H9 (cell line): Measurements from ENCODE around the gene STK32B. TPM values are rescaled to one million over a fixed set of nuclear protein-coding genes. Genes with fewer than 3 reads are reported as not detected.

Source experiments
- DNase-seq: peaks from one replicate; pipeline ENCODE4 v3.0.0-alpha.2; 2017
- H2AFZ ChIP-seq: one replicate; pipeline ENCODE4 v1.6.1; 2013; ENCODE audit warnings: mild to moderate bottlenecking, low read length, control low read depth, moderate library complexity
- H2AK5ac ChIP-seq: 2 replicates; pipeline ENCODE4 v1.6.1; 2013; ENCODE audit warnings: low read length, control low read depth, mixed read lengths; ENCODE audit not compliant: insufficient read length
- H2BK120ac ChIP-seq: one replicate; pipeline ENCODE4 v1.6.1; 2013; ENCODE audit warnings: low read depth, mild to moderate bottlenecking, low read length, control low read depth, inconsistent platforms; ENCODE audit not compliant: poor library complexity, severe bottlenecking
- H2BK12ac ChIP-seq: 2 replicates; pipeline ENCODE4 v1.6.1; 2013; ENCODE audit warnings: low read length, control low read depth, mixed read lengths, low read depth; ENCODE audit not compliant: insufficient read length
- H2BK15ac ChIP-seq: 2 replicates; pipeline ENCODE4 v1.6.1; 2013; ENCODE audit warnings: low read depth, low read length, control low read depth
- H2BK20ac ChIP-seq: one replicate; pipeline ENCODE4 v1.6.1; 2013; ENCODE audit warnings: low read depth, mild to moderate bottlenecking, low read length, control low read depth, inconsistent platforms; ENCODE audit not compliant: poor library complexity, severe bottlenecking
- H2BK5ac ChIP-seq: 2 replicates; pipeline ENCODE4 v1.6.1; 2013; ENCODE audit warnings: low read length, control low read depth, mixed read lengths; ENCODE audit not compliant: insufficient read length
- H3K14ac ChIP-seq: 2 replicates; pipeline ENCODE4 v1.6.1; 2013; ENCODE audit warnings: low read length, control low read depth; ENCODE audit not compliant: insufficient read depth
- H3K18ac ChIP-seq: 2 replicates; pipeline ENCODE4 v1.6.1; 2013; ENCODE audit warnings: low read depth, mild to moderate bottlenecking, mixed read lengths, low read length, control low read depth; ENCODE audit not compliant: insufficient read length
- H3K23ac ChIP-seq: 2 replicates; pipeline ENCODE4 v1.6.1; 2013; ENCODE audit warnings: low read length, control low read depth, mixed read lengths, low read depth; ENCODE audit not compliant: insufficient read length
- H3K23me2 ChIP-seq: 2 replicates; pipeline ENCODE4 v1.6.1; 2013; ENCODE audit warnings: low read depth, mild to moderate bottlenecking, mixed read lengths, low read length, control low read depth; ENCODE audit not compliant: insufficient read length, poor library complexity, severe bottlenecking
- H3K27ac ChIP-seq: 2 replicates; pipeline ENCODE4 v1.5.1; 2013; ENCODE audit warnings: low read length, control low read depth, mixed read lengths, low read depth; ENCODE audit not compliant: insufficient read length
- H3K27me3 ChIP-seq: 2 replicates; pipeline ENCODE4 v1.6.1; 2013; ENCODE audit warnings: low read length, control low read depth, inconsistent platforms; ENCODE audit not compliant: insufficient read depth
- H3K4ac ChIP-seq: 2 replicates; pipeline ENCODE4 v1.6.1; 2013; ENCODE audit warnings: low read depth, mild to moderate bottlenecking, control low read depth, inconsistent platforms, low read length, moderate library complexity
- H3K4me1 ChIP-seq: 2 replicates; pipeline ENCODE4 v1.6.1; 2013; ENCODE audit warnings: low read length, control low read depth, inconsistent platforms; ENCODE audit not compliant: insufficient read depth
- H3K4me2 ChIP-seq: 2 replicates; pipeline ENCODE4 v1.6.1; 2013; ENCODE audit warnings: low read length, control low read depth, mixed read lengths; ENCODE audit not compliant: insufficient read length, insufficient read depth
- H3K56ac ChIP-seq: 2 replicates; pipeline ENCODE4 v1.6.1; 2013; ENCODE audit warnings: low read depth, mild to moderate bottlenecking, mixed read lengths, low read length, control low read depth; ENCODE audit not compliant: insufficient read length
- H3K79me1 ChIP-seq: 2 replicates; pipeline ENCODE4 v1.6.1; 2013; ENCODE audit warnings: low read depth, mild to moderate bottlenecking, moderate library complexity, low read length, control low read depth, inconsistent platforms; ENCODE audit not compliant: insufficient read depth, poor library complexity, severe bottlenecking
- H3K79me2 ChIP-seq: 2 replicates; pipeline ENCODE4 v1.6.1; 2013; ENCODE audit warnings: low read length, control low read depth, inconsistent platforms; ENCODE audit not compliant: insufficient read depth
- H3K9ac ChIP-seq: 2 replicates; pipeline ENCODE4 v1.6.1; 2013; ENCODE audit warnings: low read length, control low read depth, mixed read lengths; ENCODE audit not compliant: insufficient read length; ENCODE audit errors: extremely low read depth
- H3K9me3 ChIP-seq: one replicate; pipeline ENCODE4 v1.6.1; 2013; ENCODE audit warnings: low read depth, low read length, inconsistent platforms; ENCODE audit not compliant: control insufficient read depth
- H3T11ph ChIP-seq: one replicate; pipeline ENCODE4 v1.6.1; 2013; ENCODE audit warnings: mild to moderate bottlenecking, low read length, control low read depth, inconsistent platforms
- H4K20me1 ChIP-seq: one replicate; pipeline ENCODE4 v1.6.1; 2013; ENCODE audit not compliant: control insufficient read depth, insufficient read length, insufficient read depth
- H4K5ac ChIP-seq: 2 replicates; pipeline ENCODE4 v1.6.1; 2013; ENCODE audit warnings: low read depth, mild to moderate bottlenecking, mixed read lengths, low read length, control low read depth; ENCODE audit not compliant: insufficient read length
- H4K8ac ChIP-seq: replicated peaks from 2 replicates; pipeline ENCODE4 v1.6.1; 2013; ENCODE audit warnings: low read length, control low read depth, mixed read lengths, low read depth; ENCODE audit not compliant: insufficient read length
- H4K91ac ChIP-seq: 2 replicates; pipeline ENCODE4 v1.6.1; 2013; ENCODE audit warnings: low read depth, mild to moderate bottlenecking, moderate library complexity, mixed read lengths, low read length, control low read depth; ENCODE audit not compliant: insufficient read length
- H3K27ac Mint-ChIP-seq, 3 experiments: 2 replicates in 2 of 3; 3 replicates in 1 of 3; pipeline ENCODE4 v1.8.0; 2020 to 2021; ENCODE audit warnings: mixed read lengths in 3 of 3, mild to moderate bottlenecking in 1 of 3, moderate library complexity in 1 of 3
- H3K27me3 Mint-ChIP-seq: 2 replicates; pipeline ENCODE4 v1.8.0; 2021; ENCODE audit warnings: low read depth, mild to moderate bottlenecking, moderate library complexity, mixed read lengths
- H3K36me3 Mint-ChIP-seq, 3 experiments: 2 replicates in 2 of 3; 3 replicates in 1 of 3; pipeline ENCODE4 v1.8.0; 2020 to 2021; ENCODE audit warnings: low read depth in 3 of 3, mixed read lengths in 3 of 3; ENCODE audit not compliant: insufficient read depth in 1 of 3
- H3K4me1 Mint-ChIP-seq, 2 experiments: 2 replicates each; pipeline ENCODE4 v1.8.0; 2020; ENCODE audit warnings: mixed read lengths in 2 of 2
- H3K4me3 Mint-ChIP-seq, 2 experiments: 2 replicates in 1 of 2; 3 replicates in 1 of 2; pipeline ENCODE4 v1.8.0; 2020 to 2021; ENCODE audit warnings: mild to moderate bottlenecking in 2 of 2, mixed read lengths in 2 of 2, moderate library complexity in 1 of 2
- H3K9me3 Mint-ChIP-seq, 2 experiments: 2 replicates in 1 of 2; 3 replicates in 1 of 2; pipeline ENCODE4 v1.8.0; 2020; ENCODE audit warnings: mild to moderate bottlenecking in 2 of 2, mixed read lengths in 2 of 2, moderate library complexity in 1 of 2
- CTCF ChIP-seq: fragments of 200-600 bp; sonication (generic); conservative IDR thresholded peaks from 3 replicates; pipeline ENCODE4 v1.8.0; 2021; ENCODE audit warnings: antibody characterized with exemption, mild to moderate bottlenecking
- WGBS: extraction: QIAGEN DNeasy Blood & Tissue Kit; methylation state at CpG from one replicate; pipeline ENCODE4 v1.1.7; 2013; ENCODE audit warnings: missing lambda C conversion rate, low lambda C conversion rate, mixed read lengths; ENCODE audit not compliant: insufficient read length; ENCODE audit errors: extremely low coverage; 5-methylcytosine and 5-hydroxymethylcytosine counted together
- total RNA-seq: library from RNA; stranded (reverse); gene quantifications from 2 replicates; pipeline ENCODE4 v1.2.1, GENCODE V29; 2021

Gene STK32B
- total RNA-seq, 1 experiment from 2014 or later: 1.0 TPM

- DNase-seq: peak; percentile 3
- Histone ChIP-seq H2BK12ac (no peak overlapping the region), H3K9ac (no peak overlapping the region), H4K5ac (no peak overlapping the region), H4K8ac (no peak overlapping the region), H3K27me3 (no peaks in the 10 kb centered on the region), H3K14ac (no peak overlapping the region), H3K23me2 (no peaks in the 10 kb centered on the region), H2BK20ac (no peak overlapping the region), H4K20me1 (no peaks in the 10 kb centered on the region), H3K56ac (no peak overlapping the region), H3T11ph (no peak overlapping the region), H2BK15ac (no peak overlapping the region), H2AFZ (no peak overlapping the region), H3K18ac (no peak overlapping the region), H4K91ac (no peak overlapping the region), H2BK5ac (no peak overlapping the region), H3K4me2 (no peak overlapping the region), H3K79me1 (no peaks in the 10 kb centered on the region), H3K23ac (no peak overlapping the region), H3K27ac (no peak overlapping the region), H3K4me1 (no peaks in the 10 kb centered on the region), H3K79me2 (no peaks in the 10 kb centered on the region), H3K9me3 (no peaks in the 10 kb centered on the region), H2AK5ac (no peak overlapping the region), H2BK120ac (no peak overlapping the region), H3K4ac (no peak overlapping the region)
- Mint-ChIP-seq H3K27me3 (peaks cover 9% of the 10 kb centered on the region), H3K4me3 (no peak overlapping the region), H3K36me3 (peaks cover 0 to 4% (median 0%) of the 10 kb centered on the region in 3 experiments; a peak in 3 of 7 replicates), H3K9me3 (peaks cover 9 to 11% of the 10 kb centered on the region in 2 experiments; a peak in 4 of 5 replicates), H3K27ac (no peak overlapping the region), H3K4me1 (no peaks in the 10 kb centered on the region)
- no CpG with 5 or more reads among the region's 4 CpGs for WGBS
- no peak for TF ChIP-seq CTCF
Measured at GRCh38 chr4:5373327-5373726, 322.0 kb downstream of the STK32B start.
